OCI-LY7 (cell line): ENCODE results near the gene SLC12A9. TPM values are rescaled to one million over a fixed set of nuclear protein-coding genes. Genes with fewer than 3 reads are reported as not detected.

Experiments
- BruUV-seq: library from RNA; stranded (reverse); fragments of 400-500 nt; replicated peaks from 2 replicates; lab custom pipeline; 2021; lab: Mats Ljungman, UMichigan
- CTCF ChIA-PET: fragments of 300-600 bp; sonication (Branson Sonifier 250); formaldehyde crosslinking; loops from one replicate; lab custom pipeline; 2022; ENCODE audit warnings: antibody characterized with exemption; ENCODE audit not compliant: unreplicated experiment; lab: Charles Lee
- POLR2A ChIA-PET: fragments of 300-600 bp; sonication (Branson Sonifier 250); formaldehyde crosslinking; loops from one replicate; lab custom pipeline; 2022; ENCODE audit warnings: antibody characterized with exemption; lab: Charles Lee
- DNase-seq: peaks from one replicate; pipeline ENCODE4 v3.0.0-alpha.2; 2015; ENCODE audit warnings: low spot score
- H2AFZ ChIP-seq: fragments of 200-600 bp; sonication (generic), shearing (Covaris generic); 2 replicates; pipeline ENCODE4 v1.6.1; 2014; ENCODE audit warnings: mild to moderate bottlenecking, antibody characterized with exemption, low read length, moderate library complexity
- H3K27ac ChIP-seq: fragments of 200-600 bp; sonication (generic); 2 replicates; pipeline ENCODE4 v1.5.1; 2014; ENCODE audit warnings: mixed run types, low read depth, mild to moderate bottlenecking, moderate library complexity, low read length, inconsistent platforms; ENCODE audit not compliant: poor library complexity, severe bottlenecking
- H3K36me3 ChIP-seq: fragments of 200-600 bp; sonication (generic); 2 replicates; pipeline ENCODE4 v1.6.1; 2014; ENCODE audit warnings: mild to moderate bottlenecking, antibody characterized with exemption, low read length, moderate library complexity, mixed read lengths; ENCODE audit not compliant: insufficient read depth
- H3K4me1 ChIP-seq: fragments of 200-600 bp; sonication (generic); 2 replicates; pipeline ENCODE4 v1.5.1; 2014; ENCODE audit warnings: mild to moderate bottlenecking, low read length; ENCODE audit not compliant: insufficient read depth, poor library complexity, severe bottlenecking
- H3K4me2 ChIP-seq: fragments of 200-600 bp; sonication (generic); 2 replicates; pipeline ENCODE4 v1.6.1; 2014; ENCODE audit warnings: mild to moderate bottlenecking, low read length
- H3K4me3 ChIP-seq: fragments of 200-600 bp; sonication (generic); 2 replicates; pipeline ENCODE4 v1.5.1; 2014; ENCODE audit warnings: mild to moderate bottlenecking, low read depth, low read length; ENCODE audit not compliant: poor library complexity, severe bottlenecking
- H3K79me2 ChIP-seq: fragments of 200-600 bp; sonication (generic); 2 replicates; pipeline ENCODE4 v1.6.1; 2016; ENCODE audit warnings: low read depth, mild to moderate bottlenecking, low read length, moderate library complexity, mixed read lengths; ENCODE audit not compliant: insufficient read depth
- H3K9me2 ChIP-seq: fragments of 200-600 bp; sonication (generic); 2 replicates; pipeline ENCODE4 v1.6.1; 2016; ENCODE audit warnings: mild to moderate bottlenecking, low read length, mixed read lengths; ENCODE audit not compliant: insufficient read depth
- H3K9me3 ChIP-seq: fragments of 200-600 bp; sonication (generic); 2 replicates; pipeline ENCODE4 v1.6.1; 2014; ENCODE audit warnings: mild to moderate bottlenecking, mixed run types, low read length, mixed read lengths
- H4K20me1 ChIP-seq: fragments of 200-600 bp; sonication (generic); 2 replicates; pipeline ENCODE4 v1.6.1; 2014; ENCODE audit warnings: mild to moderate bottlenecking, antibody characterized with exemption, low read length, moderate library complexity, mixed read lengths; ENCODE audit not compliant: insufficient read depth
- CTCF ChIP-seq: fragments of 200-600 bp; sonication (generic); conservative IDR thresholded peaks from 2 replicates; pipeline ENCODE4 v1.5.1; 2014; ENCODE audit warnings: mild to moderate bottlenecking, antibody characterized with exemption, low read length, moderate library complexity, mixed read lengths
- EZH2phosphoT487 ChIP-seq: fragments of 200-600 bp; sonication (generic); IDR thresholded peaks from 2 replicates; pipeline ENCODE4 v1.6.1; 2018; ENCODE audit warnings: low read depth, borderline replicate concordance, mild to moderate bottlenecking, mixed run types, antibody characterized with exemption, low read length, moderate library complexity, mixed read lengths
- intact Hi-C: fragments of 100-400 bp; cut with micrococcal nuclease; formaldehyde crosslinking; loops from one replicate; pipeline ENCODE4 v1.10.0; 2022; ENCODE audit not compliant: unreplicated experiment
- total RNA-seq, 2 experiments: library from RNA; depleted of rRNA in 1 of 2; stranded (reverse); fragments of >200 nt in 1 of 2; shearing (Covaris generic) in 1 of 2; gene quantifications; 2 replicates each; pipeline ENCODE4 v1.2.3, GENCODE V29; 2014 to 2022

SLC12A9 gene
- total RNA-seq, 2 experiments from 2014 or later = 15.7 to 25.6 TPM

GRCh38 chr7:100881136-100881535, 28.6 kb downstream of the SLC12A9 start:
- Histone ChIP-seq H3K4me3 (no peak overlapping the region), H3K4me1 (peaks cover 32% of the 10 kb centered on the region), H3K79me2 (peaks cover 49% of the 10 kb centered on the region), H3K27ac (no peak overlapping the region), H3K9me2 (no peaks in the 10 kb centered on the region), H3K36me3 (peaks cover 99% of the 10 kb centered on the region), H3K4me2 (no peak overlapping the region), H2AFZ (no peak overlapping the region), H3K9me3 (no peaks in the 10 kb centered on the region), H4K20me1 (peaks cover 20% of the 10 kb centered on the region)
- BruUV-seq = no TSS peak
- ChIA-PET CTCF (no interaction called here), POLR2A (no interaction called here)
- DNase-seq = no peak
- intact Hi-C loops = loop anchor here (10.0 kb wide), 1 partner anchor 796 kb away; the partner anchor contains the start of genes COPS6 and ZNF3
- no peak for TF ChIP-seq CTCF
- TF ChIP-seq EZH2phosphoT487 = no peak

- H3K4me1 ChIP-seq = peaks cover 32% of the 10 kb centered on the region
- DNase-seq = no peak
- no peaks in the 10 kb centered on the region for H3K9me2 ChIP-seq
- peaks cover 38% of the 10 kb centered on the region for H3K79me2 ChIP-seq
- POLR2A ChIA-PET = no interaction called here
- H3K4me3 ChIP-seq = no peak overlapping the region
- no peak overlapping the region for H3K27ac ChIP-seq
- no peak overlapping the region for H2AFZ ChIP-seq
- H3K9me3 ChIP-seq = no peaks in the 10 kb centered on the region
- TF ChIP-seq CTCF (no peak), EZH2phosphoT487 (no peak)
- H4K20me1 ChIP-seq = peaks cover 19% of the 10 kb centered on the region; the same call in 1 of the 2 replicates
- CTCF ChIA-PET = no interaction called here
- intact Hi-C loops = loop anchor here (10.0 kb wide), 1 partner anchor 797 kb away; the partner anchor contains the start of genes COPS6 and ZNF3
- H3K4me2 ChIP-seq = no peak overlapping the region
- no TSS peak for BruUV-seq
- peaks cover 99% of the 10 kb centered on the region for H3K36me3 ChIP-seq
These were observed 29.7 kb downstream of the SLC12A9 start for GRCh38 chr7:100882201-100882600.

- Histone ChIP-seq H3K4me3 (no peak overlapping the region), H3K36me3 (peaks cover 97% of the 10 kb centered on the region), H2AFZ (no peak overlapping the region), H3K4me2 (no peak overlapping the region), H3K9me3 (no peaks in the 10 kb centered on the region), H3K79me2 (peaks cover 31% of the 10 kb centered on the region), H4K20me1 (peaks cover 21% of the 10 kb centered on the region), H3K4me1 (peaks cover 33% of the 10 kb centered on the region), H3K9me2 (no peaks in the 10 kb centered on the region), H3K27ac (no peak overlapping the region)
- no peak for DNase-seq
- BruUV-seq = no TSS peak
- ChIA-PET CTCF (no interaction called here), POLR2A (no interaction called here)
- TF ChIP-seq EZH2phosphoT487 (no peak), CTCF (no peak)
- intact Hi-C loops = loop anchor here (10.0 kb wide), 1 partner anchor 798 kb away; the partner anchor contains the start of genes COPS6 and ZNF3
These were observed 30.4 kb downstream of the SLC12A9 start for GRCh38 chr7:100882785-100883526.
